AG04450 (cell line): ENCODE results near the gene HOXB8. TPM values are rescaled to one million over a fixed set of nuclear protein-coding genes. Genes with fewer than 3 reads are reported as not detected.

Experiments
- CTCF ChIA-PET: fragments of 300-600, 350-600 bp; formaldehyde crosslinking; extraction: SDS; loops from one replicate; lab custom pipeline; 2022; ENCODE audit warnings: antibody characterized with exemption, inconsistent platforms; lab: Charles Lee
- POLR2A ChIA-PET: fragments of 350-600 bp; formaldehyde crosslinking; extraction: SDS; loops from one replicate; lab custom pipeline; 2021; ENCODE audit warnings: antibody characterized with exemption, inconsistent platforms; lab: Yijun Ruan, JAX
- DNase-seq: peaks from one replicate; pipeline ENCODE4 v3.0.0-alpha.2; 2011; ENCODE audit warnings: low read depth, low spot score
- H3K27ac ChIP-seq: one replicate; pipeline ENCODE4 v1.5.1; 2012; ENCODE audit warnings: low read depth, low read length, control low read depth
- H3K27me3 ChIP-seq: one replicate; pipeline ENCODE4 v1.6.0; 2012; ENCODE audit warnings: low read length; ENCODE audit not compliant: control insufficient read depth, insufficient read depth
- H3K4me3 ChIP-seq: 2 replicates; pipeline ENCODE4 v1.5.1; 2011; ENCODE audit warnings: mild to moderate bottlenecking, low read depth, low read length, control low read depth
- H3K9me3 ChIP-seq: 2 replicates; pipeline ENCODE4 v1.5.1; 2012; ENCODE audit warnings: low read length; ENCODE audit not compliant: control insufficient read depth, insufficient read depth
- polyA plus RNA-seq: library from polyadenylated mRNA; depleted of rRNA; stranded (reverse); fragments of >200 nt; gene quantifications from 2 replicates; pipeline ENCODE4 v1.2.3, GENCODE V29; 2011
- TF ChIP-seq, protein P1 (sequence below): IDR thresholded peaks from 2 replicates; pipeline ENCODE4 v1.5.1; 2011; ENCODE audit warnings: low read depth, low read length, control low read depth, inconsistent platforms

Gene HOXB8
- polyA plus RNA-seq, 1 experiment: 0.97 TPM

DNA sequence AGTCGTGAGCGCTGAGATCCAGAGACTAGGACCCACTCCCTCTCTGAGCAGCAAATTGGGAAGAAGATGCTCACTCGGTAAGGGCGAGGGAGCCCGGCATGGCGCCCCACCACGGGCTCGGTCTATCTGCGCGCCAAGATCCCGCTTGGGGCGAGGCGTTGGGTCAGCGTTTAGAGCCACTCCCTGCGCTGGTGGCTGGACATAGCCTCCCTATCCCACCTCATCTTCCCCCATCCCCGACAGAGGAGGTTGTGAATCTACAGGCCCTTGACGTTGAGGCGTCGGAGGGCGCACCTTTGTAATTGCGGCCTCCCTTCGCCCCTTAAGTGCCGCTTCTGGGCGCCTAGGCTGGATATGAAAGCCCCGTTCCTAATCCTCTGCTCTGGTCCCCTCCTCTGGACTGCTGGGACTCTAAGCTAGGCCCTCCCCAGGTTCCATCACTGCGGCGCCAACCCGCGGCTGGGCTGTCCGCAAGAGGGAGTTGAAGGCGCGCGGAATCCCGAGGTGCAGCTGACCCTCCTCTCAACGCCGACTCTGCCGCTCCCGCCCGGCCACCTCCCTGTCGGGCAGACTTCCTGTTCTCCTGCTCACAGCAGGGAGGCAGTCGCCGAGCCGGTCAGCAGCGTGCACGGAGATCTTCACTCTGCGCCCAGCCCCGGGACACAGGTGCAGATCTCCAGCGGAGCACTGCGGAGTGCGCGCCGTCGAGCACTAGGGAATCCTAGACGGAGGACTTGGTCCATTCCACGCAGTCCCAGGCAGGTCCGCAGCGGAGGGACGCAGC is 27.2 kb upstream of the HOXB8 start:
- ChIA-PET CTCF (no interaction called here), POLR2A (no interaction called here)
- no peak for DNase-seq
- Histone ChIP-seq H3K4me3 (no peak overlapping the region), H3K9me3 (peaks cover 15% of the 10 kb centered on the region; the same call in 1 of the 2 replicates), H3K27ac (no peak overlapping the region), H3K27me3 (peaks cover 94% of the 10 kb centered on the region)
- TF ChIP-seq, protein P1, sequence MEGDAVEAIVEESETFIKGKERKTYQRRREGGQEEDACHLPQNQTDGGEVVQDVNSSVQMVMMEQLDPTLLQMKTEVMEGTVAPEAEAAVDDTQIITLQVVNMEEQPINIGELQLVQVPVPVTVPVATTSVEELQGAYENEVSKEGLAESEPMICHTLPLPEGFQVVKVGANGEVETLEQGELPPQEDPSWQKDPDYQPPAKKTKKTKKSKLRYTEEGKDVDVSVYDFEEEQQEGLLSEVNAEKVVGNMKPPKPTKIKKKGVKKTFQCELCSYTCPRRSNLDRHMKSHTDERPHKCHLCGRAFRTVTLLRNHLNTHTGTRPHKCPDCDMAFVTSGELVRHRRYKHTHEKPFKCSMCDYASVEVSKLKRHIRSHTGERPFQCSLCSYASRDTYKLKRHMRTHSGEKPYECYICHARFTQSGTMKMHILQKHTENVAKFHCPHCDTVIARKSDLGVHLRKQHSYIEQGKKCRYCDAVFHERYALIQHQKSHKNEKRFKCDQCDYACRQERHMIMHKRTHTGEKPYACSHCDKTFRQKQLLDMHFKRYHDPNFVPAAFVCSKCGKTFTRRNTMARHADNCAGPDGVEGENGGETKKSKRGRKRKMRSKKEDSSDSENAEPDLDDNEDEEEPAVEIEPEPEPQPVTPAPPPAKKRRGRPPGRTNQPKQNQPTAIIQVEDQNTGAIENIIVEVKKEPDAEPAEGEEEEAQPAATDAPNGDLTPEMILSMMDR: no peak

DNA sequence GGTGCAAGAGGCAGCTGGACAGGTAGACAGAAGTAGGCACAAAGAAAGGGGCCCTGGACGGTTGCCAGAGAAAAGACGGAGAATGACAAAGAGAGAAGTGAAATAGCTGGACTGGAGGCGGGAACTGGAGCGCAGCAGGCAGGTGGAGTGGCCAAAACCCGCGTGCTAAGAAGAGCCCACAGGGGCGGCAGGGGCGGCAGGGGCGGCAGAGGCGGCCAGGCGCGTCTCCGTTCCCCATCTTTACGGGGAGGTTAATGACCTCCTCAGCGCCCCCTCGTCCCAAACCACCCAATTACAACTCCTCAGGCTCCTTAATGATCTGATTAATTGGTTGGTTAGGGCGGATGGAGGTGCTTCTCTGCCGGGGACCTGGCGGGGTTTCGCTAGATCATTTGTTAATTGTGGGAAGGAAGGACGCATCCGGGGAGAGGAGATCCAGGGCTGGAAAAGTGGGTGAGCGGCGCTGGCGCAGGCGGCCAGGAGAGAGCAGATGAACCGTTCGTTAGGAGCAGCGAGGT is 26.5 kb upstream of the HOXB8 start:
- ChIA-PET CTCF (no interaction called here), POLR2A (no interaction called here)
- TF ChIP-seq, protein P1: no peak
- H3K9me3 ChIP-seq: peaks cover 15% of the 10 kb centered on the region; the same call in 1 of the 2 replicates
- no peak for DNase-seq
- peaks cover 99% of the 10 kb centered on the region for H3K27me3 ChIP-seq
- no peak overlapping the region for H3K4me3 ChIP-seq
- H3K27ac ChIP-seq: no peak overlapping the region

DNA sequence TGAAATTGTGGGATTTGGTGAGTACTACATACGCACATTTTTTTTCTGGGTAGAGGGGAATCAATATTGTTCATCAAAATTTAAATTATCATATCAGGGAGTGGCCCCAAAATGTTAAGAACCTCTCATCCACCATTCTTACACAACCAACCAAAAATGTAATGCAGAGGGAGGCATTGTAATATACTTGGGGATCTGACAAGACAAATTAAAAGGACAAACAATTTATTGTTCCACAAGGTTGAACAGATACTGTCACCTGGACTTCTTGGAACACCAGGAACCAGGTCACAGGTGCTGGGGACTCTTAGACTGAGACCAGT is 25.7 kb upstream of the HOXB8 start:
- no peak overlapping the region for H3K27ac ChIP-seq
- CTCF ChIA-PET: interaction anchor here (1.3 kb wide), 1 partner anchor 150 kb away, joined by 3 read pairs; no protein-coding TSS in a partner anchor
- DNase-seq: no peak
- H3K27me3 ChIP-seq: peaks cover 99% of the 10 kb centered on the region
- no peak overlapping the region for H3K4me3 ChIP-seq
- POLR2A ChIA-PET: no interaction called here
- H3K9me3 ChIP-seq: peaks cover 15% of the 10 kb centered on the region; the same call in 1 of the 2 replicates
- TF ChIP-seq, protein P1: no peak

DNA sequence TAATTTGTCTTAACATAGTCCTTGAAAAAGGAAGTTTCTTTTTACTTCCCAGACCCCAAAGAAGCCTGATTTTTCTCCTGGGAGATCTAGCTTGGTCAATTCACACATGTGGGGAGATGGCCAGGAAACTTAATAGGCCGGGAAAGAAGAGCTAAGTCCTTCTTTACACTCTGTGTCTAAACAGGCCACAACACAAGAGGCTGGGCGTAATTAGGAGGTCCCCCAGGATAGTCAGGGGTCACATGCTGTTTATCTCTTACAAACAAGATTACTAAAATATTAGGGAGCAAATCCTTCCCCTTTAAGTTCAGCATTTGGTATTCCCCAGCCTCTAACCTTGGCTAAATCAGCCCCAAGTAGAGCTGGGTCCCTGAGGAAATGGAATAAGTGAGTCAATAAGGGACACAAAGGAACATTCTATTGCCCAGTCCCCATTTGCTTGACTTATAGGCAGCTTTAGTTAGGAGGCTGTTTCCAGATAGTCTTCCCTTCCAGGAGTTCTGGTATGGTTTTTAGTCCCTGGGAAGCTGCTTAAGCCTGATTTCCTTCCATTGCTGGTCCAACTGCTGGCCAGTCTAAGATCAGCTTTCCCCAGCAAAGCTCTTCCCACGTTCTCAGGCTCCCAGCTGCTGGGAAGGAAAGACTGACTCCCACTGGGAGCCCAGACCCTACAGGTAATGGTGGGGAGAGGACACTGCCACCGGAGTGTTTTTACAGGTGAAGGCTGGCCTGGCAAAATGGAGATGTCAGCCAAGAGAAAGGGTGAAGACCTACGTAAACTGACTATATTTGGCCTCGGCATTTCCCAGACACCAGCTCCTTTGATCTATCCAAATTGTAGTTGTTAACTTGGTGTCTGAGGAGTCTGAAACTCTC is 25.1 kb upstream of the HOXB8 start:
- H3K27me3 ChIP-seq: peaks cover 99% of the 10 kb centered on the region
- ChIA-PET POLR2A (no interaction called here), CTCF (interaction anchor here (1.3 kb wide), 1 partner anchor 151 kb away, joined by 3 read pairs; no protein-coding TSS in a partner anchor)

More for the DNA sequence above, 25.1 kb upstream of the HOXB8 start:
- no peak overlapping the region for H3K4me3 ChIP-seq
- H3K27ac ChIP-seq: no peak overlapping the region
- TF ChIP-seq, protein P1: no peak
- no peak for DNase-seq
- peaks cover 15% of the 10 kb centered on the region; the same call in 1 of the 2 replicates for H3K9me3 ChIP-seq
